Colonic mucosa (tissue), 4 donors: ENCODE results near the gene LVRN. TPM values are rescaled to one million over a fixed set of nuclear protein-coding genes. Genes with fewer than 3 reads are reported as not detected.
"Not testable (repeated sequence)": the region's sequence is repeated elsewhere in the genome, so short reads cannot be mapped to it uniquely, and the experiment has no call there.

Experiments used
- DNase-seq: peaks from one replicate; pipeline ENCODE4 v3.0.0-alpha.2; 2020
- H3K27ac ChIP-seq: fragments of 200-600 bp; one replicate; pipeline ENCODE4 v1.8.0; 2021
- H3K27me3 ChIP-seq: fragments of 200-600 bp; one replicate; pipeline ENCODE4 v1.8.0; 2021
- H3K36me3 ChIP-seq: fragments of 200-600 bp; one replicate; pipeline ENCODE4 v1.8.0; 2021
- H3K4me1 ChIP-seq: fragments of 200-600 bp; one replicate; pipeline ENCODE4 v1.8.0; 2021; ENCODE audit warnings: mild to moderate bottlenecking
- H3K4me3 ChIP-seq: fragments of 200-600 bp; one replicate; pipeline ENCODE4 v1.8.0; 2021
- H3K9ac ChIP-seq, 2 donors: one replicate each; pipeline ENCODE4 v1.7.0; 2013; ENCODE audit warnings: control low read depth in 2 of 2, low read depth in 2 of 2, low read length in 2 of 2
- H3K9me3 ChIP-seq: fragments of 200-600 bp; one replicate; pipeline ENCODE4 v1.8.0; 2021
- intact Hi-C: fragments of 100-400 bp; cut with DNase I; formaldehyde crosslinking; loops from one replicate; pipeline ENCODE4 v1.14.1; 2022
- total RNA-seq, 2 donors: library from RNA; stranded (reverse); fragmentation: NEBNext Ultra II Directional in 1 of 2; extraction: Animal tissue kit (Norgen Biotek cat#: 25700) in 1 of 2; gene quantifications; one replicate each; pipeline ENCODE4 v1.2.1, GENCODE V29; 2021
- TF ChIP-seq, protein P1 (sequence below): fragments of 200-600 bp; IDR thresholded peaks from one replicate; pipeline ENCODE4 v1.8.0; 2022; ENCODE audit warnings: antibody characterized with exemption, mild to moderate bottlenecking
- donor health status: healthy.
- donor health status: DM: no; HTN: no; CAD: no.
- donor health status: DM: no; HTN: no; CAD: no.

LVRN gene, protein sequence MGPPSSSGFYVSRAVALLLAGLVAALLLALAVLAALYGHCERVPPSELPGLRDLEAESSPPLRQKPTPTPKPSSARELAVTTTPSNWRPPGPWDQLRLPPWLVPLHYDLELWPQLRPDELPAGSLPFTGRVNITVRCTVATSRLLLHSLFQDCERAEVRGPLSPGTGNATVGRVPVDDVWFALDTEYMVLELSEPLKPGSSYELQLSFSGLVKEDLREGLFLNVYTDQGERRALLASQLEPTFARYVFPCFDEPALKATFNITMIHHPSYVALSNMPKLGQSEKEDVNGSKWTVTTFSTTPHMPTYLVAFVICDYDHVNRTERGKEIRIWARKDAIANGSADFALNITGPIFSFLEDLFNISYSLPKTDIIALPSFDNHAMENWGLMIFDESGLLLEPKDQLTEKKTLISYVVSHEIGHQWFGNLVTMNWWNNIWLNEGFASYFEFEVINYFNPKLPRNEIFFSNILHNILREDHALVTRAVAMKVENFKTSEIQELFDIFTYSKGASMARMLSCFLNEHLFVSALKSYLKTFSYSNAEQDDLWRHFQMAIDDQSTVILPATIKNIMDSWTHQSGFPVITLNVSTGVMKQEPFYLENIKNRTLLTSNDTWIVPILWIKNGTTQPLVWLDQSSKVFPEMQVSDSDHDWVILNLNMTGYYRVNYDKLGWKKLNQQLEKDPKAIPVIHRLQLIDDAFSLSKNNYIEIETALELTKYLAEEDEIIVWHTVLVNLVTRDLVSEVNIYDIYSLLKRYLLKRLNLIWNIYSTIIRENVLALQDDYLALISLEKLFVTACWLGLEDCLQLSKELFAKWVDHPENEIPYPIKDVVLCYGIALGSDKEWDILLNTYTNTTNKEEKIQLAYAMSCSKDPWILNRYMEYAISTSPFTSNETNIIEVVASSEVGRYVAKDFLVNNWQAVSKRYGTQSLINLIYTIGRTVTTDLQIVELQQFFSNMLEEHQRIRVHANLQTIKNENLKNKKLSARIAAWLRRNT
- under 1 TPM; 0.10 to 0.90 TPM for total RNA-seq

DNA sequence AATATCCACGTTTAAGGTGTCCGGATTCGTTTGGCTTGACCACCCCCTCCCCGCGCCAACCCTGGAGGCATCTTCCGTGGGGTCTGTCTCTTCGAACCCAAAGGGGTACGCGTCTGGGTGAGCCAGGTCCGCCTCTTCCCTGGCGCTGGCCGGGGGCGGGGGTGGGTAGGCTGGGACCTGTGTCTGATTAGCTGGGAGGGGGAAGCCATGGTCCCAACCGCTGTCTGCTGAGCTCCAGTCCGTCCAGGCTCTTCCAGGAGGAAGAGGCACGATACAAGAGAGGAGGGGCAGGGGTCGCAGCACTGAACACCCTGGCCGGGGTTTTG is at the start of gene LVRN:
Gene LVRN, plus strand, starts transcription at position 237 of the 326 bp plus-strand sequence. CDS start 143 bp downstream, outside the sequence.
- no peaks in the 10 kb centered on the region for H3K36me3 ChIP-seq
- no peaks in the 10 kb centered on the region for H3K4me1 ChIP-seq
- TF ChIP-seq, protein P1, sequence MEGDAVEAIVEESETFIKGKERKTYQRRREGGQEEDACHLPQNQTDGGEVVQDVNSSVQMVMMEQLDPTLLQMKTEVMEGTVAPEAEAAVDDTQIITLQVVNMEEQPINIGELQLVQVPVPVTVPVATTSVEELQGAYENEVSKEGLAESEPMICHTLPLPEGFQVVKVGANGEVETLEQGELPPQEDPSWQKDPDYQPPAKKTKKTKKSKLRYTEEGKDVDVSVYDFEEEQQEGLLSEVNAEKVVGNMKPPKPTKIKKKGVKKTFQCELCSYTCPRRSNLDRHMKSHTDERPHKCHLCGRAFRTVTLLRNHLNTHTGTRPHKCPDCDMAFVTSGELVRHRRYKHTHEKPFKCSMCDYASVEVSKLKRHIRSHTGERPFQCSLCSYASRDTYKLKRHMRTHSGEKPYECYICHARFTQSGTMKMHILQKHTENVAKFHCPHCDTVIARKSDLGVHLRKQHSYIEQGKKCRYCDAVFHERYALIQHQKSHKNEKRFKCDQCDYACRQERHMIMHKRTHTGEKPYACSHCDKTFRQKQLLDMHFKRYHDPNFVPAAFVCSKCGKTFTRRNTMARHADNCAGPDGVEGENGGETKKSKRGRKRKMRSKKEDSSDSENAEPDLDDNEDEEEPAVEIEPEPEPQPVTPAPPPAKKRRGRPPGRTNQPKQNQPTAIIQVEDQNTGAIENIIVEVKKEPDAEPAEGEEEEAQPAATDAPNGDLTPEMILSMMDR, result no peak
- no peak for DNase-seq
- H3K9me3 ChIP-seq, result no peaks in the 10 kb centered on the region
- peak within 1 kb of the TSS; percentile 3 for H3K4me3 ChIP-seq
- peak within 1 kb of the TSS in 1 of 2 donors; percentile 24 for H3K9ac ChIP-seq
- intact Hi-C loops, result no loop called here
- H3K27me3 ChIP-seq, result peaks cover 32% of the 10 kb centered on the region
- no peak within 1 kb of the TSS for H3K27ac ChIP-seq

DNA sequence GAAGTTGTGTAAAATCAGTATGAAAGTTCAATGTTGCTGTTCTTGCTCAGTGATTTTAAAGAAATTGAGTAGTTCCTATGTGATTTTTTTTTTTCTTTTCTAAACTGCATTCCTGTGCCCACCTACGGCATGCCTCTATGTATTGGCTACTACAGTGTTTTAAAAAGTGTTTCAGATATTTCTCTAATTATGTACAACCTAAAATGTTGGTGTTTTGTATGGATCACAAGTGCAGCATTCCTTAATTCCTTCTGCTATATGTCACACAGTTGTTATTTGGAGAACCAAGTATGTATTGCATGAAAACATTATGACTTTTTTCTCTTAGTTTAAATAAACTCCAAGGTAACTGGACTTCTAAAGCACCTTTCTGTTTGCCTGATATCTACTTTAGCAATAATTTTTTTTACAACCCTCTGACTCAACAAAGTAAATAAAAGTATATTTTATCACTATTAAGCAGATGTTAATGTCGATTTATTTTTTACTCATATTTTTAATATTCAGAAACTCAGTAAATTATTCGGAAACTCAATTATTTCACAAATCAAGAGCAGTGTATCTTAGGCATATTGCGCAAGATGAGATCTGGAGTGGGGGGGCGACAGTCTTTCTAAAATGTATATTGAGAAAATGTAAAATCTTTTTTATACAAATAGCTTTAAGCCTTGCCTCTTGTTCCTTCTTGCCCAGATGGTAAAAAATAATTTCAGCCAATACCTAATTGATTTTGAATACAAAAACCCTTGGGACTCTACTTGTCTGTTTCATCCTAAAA is 48.5 kb upstream of the LVRN start:
- H3K36me3 ChIP-seq, H3K27me3 ChIP-seq, H3K9me3 ChIP-seq, intact Hi-C loops, H3K9ac ChIP-seq, DNase-seq, H3K4me3 ChIP-seq, H3K27ac ChIP-seq, H3K4me1 ChIP-seq: not testable (repeated sequence)

DNA sequence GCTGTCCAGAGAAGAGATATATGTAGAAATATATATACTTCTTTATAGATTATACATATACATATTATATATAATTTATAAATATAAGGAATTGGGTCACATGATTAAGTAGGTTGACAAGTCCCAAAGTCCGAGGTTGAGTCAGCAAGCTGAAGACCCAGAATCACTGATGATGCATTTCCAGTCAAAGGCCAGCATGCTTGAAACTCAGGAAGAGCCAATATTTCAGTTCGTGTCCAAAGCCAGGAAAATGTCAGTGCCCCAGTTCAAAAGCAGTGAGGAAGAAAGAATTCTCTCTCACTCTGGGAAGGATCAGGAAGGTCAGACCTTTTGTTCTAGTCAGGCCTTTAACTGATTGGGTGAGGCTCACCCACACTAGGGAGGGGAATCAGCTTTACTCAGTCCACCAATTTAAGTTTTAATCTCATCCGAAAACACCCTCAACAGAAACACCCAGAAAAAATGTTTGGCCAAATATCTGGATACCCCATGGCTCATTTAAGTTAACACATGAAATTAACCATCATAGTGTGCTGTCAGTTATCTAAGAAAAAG is 42.0 kb upstream of the LVRN start:
- H3K9ac ChIP-seq, result no peak overlapping the region
- TF ChIP-seq, protein P1, result no peak
- H3K4me1 ChIP-seq, result no peaks in the 10 kb centered on the region
- H3K4me3 ChIP-seq, result no peak overlapping the region
- H3K9me3 ChIP-seq, result no peaks in the 10 kb centered on the region
- no peaks in the 10 kb centered on the region for H3K36me3 ChIP-seq
- H3K27me3 ChIP-seq, result no peaks in the 10 kb centered on the region
- no peak overlapping the region for H3K27ac ChIP-seq
- intact Hi-C loops, result no loop called here
- DNase-seq, result no peak

DNA sequence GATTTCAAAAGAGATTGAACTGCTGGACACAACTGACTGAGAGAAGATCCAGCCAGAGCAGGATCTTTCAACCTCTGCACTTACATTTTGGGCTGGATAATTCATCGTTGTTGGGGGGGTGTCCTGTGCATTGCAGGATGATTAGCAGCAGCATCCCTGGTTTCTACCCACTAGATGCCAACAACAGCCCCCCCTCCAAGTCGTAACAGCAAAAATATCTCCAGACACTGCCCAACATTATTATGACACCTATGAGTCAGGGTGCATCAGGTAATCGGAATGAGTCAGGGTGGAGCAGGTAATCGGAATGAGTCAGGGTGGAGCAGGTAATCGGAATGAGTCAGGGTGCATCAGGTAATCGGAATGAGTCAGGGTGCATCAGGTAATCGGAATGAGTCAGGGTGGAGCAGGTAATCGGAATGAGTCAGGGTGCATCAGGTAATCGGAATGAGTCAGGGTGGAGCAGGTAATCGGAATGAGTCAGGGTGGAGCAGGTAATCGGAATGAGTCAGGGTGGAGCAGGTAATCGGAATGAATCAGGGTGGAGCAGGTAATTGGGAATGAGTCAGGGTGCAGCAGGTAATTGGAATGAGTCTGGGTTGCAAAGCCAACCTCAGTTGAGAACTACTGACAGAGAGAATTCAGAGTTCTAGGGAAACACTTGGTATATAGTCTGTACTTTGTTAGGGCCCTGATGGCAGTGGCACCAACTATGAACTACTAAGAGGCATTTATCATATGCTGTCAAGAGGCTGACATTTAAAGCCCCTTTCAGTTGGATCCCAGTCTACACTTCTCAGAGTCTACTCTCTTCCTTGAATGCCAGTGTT is 33.5 kb upstream of the LVRN start:
- H3K36me3 ChIP-seq, DNase-seq, intact Hi-C loops, H3K4me3 ChIP-seq, H3K27me3 ChIP-seq, H3K9ac ChIP-seq, H3K9me3 ChIP-seq, H3K27ac ChIP-seq, H3K4me1 ChIP-seq: not testable (repeated sequence)

DNA sequence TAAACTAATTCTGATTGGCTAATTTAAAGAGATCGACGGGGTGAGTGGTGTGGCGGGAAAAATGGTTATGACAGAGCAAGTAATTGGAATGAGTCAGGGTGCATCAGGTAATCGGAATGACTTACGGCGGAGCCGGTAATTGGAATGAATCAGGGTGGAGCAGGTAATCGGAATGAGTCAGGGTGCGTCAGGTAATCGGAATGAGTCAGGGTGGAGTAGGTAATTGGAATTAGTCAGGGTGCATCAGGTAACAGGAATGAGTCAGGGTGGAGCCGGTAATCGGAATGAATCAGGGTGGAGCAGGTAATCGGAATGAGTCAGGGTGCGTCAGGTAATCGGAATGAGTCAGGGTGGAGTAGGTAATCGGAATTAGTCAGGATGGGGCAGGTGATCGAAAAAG is 32.1 kb upstream of the LVRN start:
- not testable (repeated sequence) for H3K9ac ChIP-seq, H3K4me1 ChIP-seq

DNA sequence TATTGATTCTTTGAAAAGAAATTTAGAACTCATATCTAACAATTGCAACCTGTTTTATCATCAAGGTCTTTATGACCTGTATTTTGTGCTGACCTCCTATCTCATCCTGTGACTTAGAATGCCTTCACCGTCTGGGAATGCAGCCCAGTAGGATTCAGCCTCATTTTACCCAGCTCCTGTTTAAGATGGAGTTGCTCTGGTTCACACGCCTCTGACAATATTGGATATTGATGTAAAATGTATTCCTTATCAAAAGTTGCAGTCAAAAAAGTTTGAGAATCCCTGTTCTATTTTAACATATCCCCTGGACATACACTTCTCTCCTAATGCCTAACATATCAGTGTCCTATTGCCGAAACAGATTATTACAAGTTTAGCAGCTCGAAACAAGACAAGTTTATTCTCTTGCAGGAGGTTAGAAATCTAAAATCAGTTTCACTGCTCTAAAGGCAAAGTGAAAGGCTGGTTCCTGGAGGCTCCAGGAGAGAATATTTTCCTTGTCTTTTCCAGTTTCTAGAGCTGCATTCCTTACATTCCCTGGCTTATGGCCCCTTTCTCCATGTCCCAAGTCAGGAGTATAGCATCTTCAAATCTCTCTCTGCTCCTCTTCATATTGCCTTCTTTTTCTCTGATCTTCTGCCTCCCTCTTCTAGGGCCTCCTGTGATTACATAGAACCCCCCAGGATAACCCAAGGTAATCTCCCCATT is 31.5 kb upstream of the LVRN start:
- Histone ChIP-seq H3K36me3 (no peaks in the 10 kb centered on the region), H3K27me3 (no peaks in the 10 kb centered on the region), H3K27ac (no peak overlapping the region), H3K4me3 (no peak overlapping the region), H3K4me1 (no peaks in the 10 kb centered on the region), H3K9me3 (no peaks in the 10 kb centered on the region), H3K9ac (no peak overlapping the region)
- intact Hi-C loops, result no loop called here
- TF ChIP-seq, protein P1, result no peak
- no peak for DNase-seq

More for the DNA sequence above, 32.1 kb upstream of the LVRN start:
- DNase-seq, H3K36me3 ChIP-seq, H3K4me3 ChIP-seq, intact Hi-C loops, H3K9me3 ChIP-seq, H3K27ac ChIP-seq, H3K27me3 ChIP-seq: not testable (repeated sequence)
